Type B pancreatic cell (in vitro differentiated cells): ENCODE results near the gene QSOX1. TPM values are rescaled to one million over a fixed set of nuclear protein-coding genes. Genes with fewer than 3 reads are reported as not detected.
A peak's percentile ranks its signal among the peaks of the same experiment; 100 is the strongest.

Source experiments
- DNase-seq: peaks from one replicate; pipeline ENCODE4 v3.0.0; 2021; ENCODE audit warnings: mixed read lengths; ENCODE audit not compliant: unreplicated experiment; ENCODE audit errors: extremely low spot score
- H3K27ac Mint-ChIP-seq: 2 replicates; pipeline ENCODE4 v1.8.0; 2021; ENCODE audit warnings: mild to moderate bottlenecking, mixed read lengths
- H3K27me3 Mint-ChIP-seq: 2 replicates; pipeline ENCODE4 v1.8.0; 2021; ENCODE audit warnings: mixed read lengths
- H3K36me3 Mint-ChIP-seq: 2 replicates; pipeline ENCODE4 v1.8.0; 2021; ENCODE audit warnings: mixed read lengths
- H3K4me1 Mint-ChIP-seq: one replicate; pipeline ENCODE4 v1.8.0; 2021; ENCODE audit warnings: mixed read lengths; ENCODE audit not compliant: unreplicated experiment
- H3K4me3 Mint-ChIP-seq: 2 replicates; pipeline ENCODE4 v1.8.0; 2021; ENCODE audit warnings: mild to moderate bottlenecking, mixed read lengths
- H3K9me3 Mint-ChIP-seq: 2 replicates; pipeline ENCODE4 v1.8.0; 2021; ENCODE audit warnings: mixed read lengths
- CTCF ChIP-seq: fragments of 200-600 bp; sonication (generic); conservative IDR thresholded peaks from 2 replicates; pipeline ENCODE4 v1.5.0; 2021; ENCODE audit warnings: antibody characterized with exemption, mild to moderate bottlenecking
- total RNA-seq: library from RNA; stranded (reverse); gene quantifications from 2 replicates; pipeline ENCODE4 v1.2.1, GENCODE V29; 2021; ENCODE audit warnings: low replicate concordance

QSOX1 gene
- total RNA-seq, 1 donor from 2014 or later, result 96.0 TPM

GRCh38 chr1:180234369-180235076, 79.9 kb downstream of the QSOX1 start:
- peak overlapping the region; percentile 80 for H3K4me3 Mint-ChIP-seq

GRCh38 chr1:180235077-180235501, 80.4 kb downstream of the QSOX1 start:
- DNase-seq, result no peak
- no peaks in the 10 kb centered on the region for H3K36me3 Mint-ChIP-seq
- peaks cover 14% of the 10 kb centered on the region for H3K4me1 Mint-ChIP-seq
- H3K4me3 Mint-ChIP-seq, result peak overlapping the region; percentile 80
- H3K27me3 Mint-ChIP-seq, result peaks cover 99% of the 10 kb centered on the region
- H3K27ac Mint-ChIP-seq, result no peak overlapping the region
- no peak for TF ChIP-seq CTCF
- H3K9me3 Mint-ChIP-seq, result no peaks in the 10 kb centered on the region

More at GRCh38 chr1:180234369-180235076, 79.9 kb downstream of the QSOX1 start:
- peaks cover 14% of the 10 kb centered on the region for H3K4me1 Mint-ChIP-seq
- no peaks in the 10 kb centered on the region for H3K9me3 Mint-ChIP-seq
- DNase-seq, result no peak
- peaks cover 93% of the 10 kb centered on the region for H3K27me3 Mint-ChIP-seq
- H3K36me3 Mint-ChIP-seq, result no peaks in the 10 kb centered on the region
- no peak overlapping the region for H3K27ac Mint-ChIP-seq
- TF ChIP-seq CTCF, result no peak

- TF ChIP-seq CTCF, result no peak
- H3K27me3 Mint-ChIP-seq, result peaks cover 100% of the 10 kb centered on the region
- H3K9me3 Mint-ChIP-seq, result no peaks in the 10 kb centered on the region
- H3K36me3 Mint-ChIP-seq, result no peaks in the 10 kb centered on the region
- DNase-seq, result no peak
- H3K4me3 Mint-ChIP-seq, result peak overlapping the region; percentile 80
- H3K27ac Mint-ChIP-seq, result no peak overlapping the region
- peaks cover 14% of the 10 kb centered on the region for H3K4me1 Mint-ChIP-seq
Measured at GRCh38 chr1:180235502-180236239, 81.0 kb downstream of the QSOX1 start.

GRCh38 chr1:180236698-180237509, 82.2 kb downstream of the QSOX1 start:
- TF ChIP-seq CTCF, result no peak
- H3K4me3 Mint-ChIP-seq, result peak overlapping the region; percentile 39
- no peaks in the 10 kb centered on the region for H3K9me3 Mint-ChIP-seq
- H3K27ac Mint-ChIP-seq, result no peak overlapping the region
- DNase-seq, result no peak
- peaks cover 14% of the 10 kb centered on the region for H3K4me1 Mint-ChIP-seq
- peaks cover 100% of the 10 kb centered on the region for H3K27me3 Mint-ChIP-seq
- no peaks in the 10 kb centered on the region for H3K36me3 Mint-ChIP-seq

- no peaks in the 10 kb centered on the region for H3K9me3 Mint-ChIP-seq
- no peak overlapping the region for H3K4me3 Mint-ChIP-seq
Measured at GRCh38 chr1:180237869-180238476, 83.3 kb downstream of the QSOX1 start.

More at GRCh38 chr1:180237869-180238476, 83.3 kb downstream of the QSOX1 start:
- no peak overlapping the region for H3K27ac Mint-ChIP-seq
- peaks cover 14% of the 10 kb centered on the region for H3K4me1 Mint-ChIP-seq
- peaks cover 100% of the 10 kb centered on the region for H3K27me3 Mint-ChIP-seq
- no peaks in the 10 kb centered on the region for H3K36me3 Mint-ChIP-seq
- TF ChIP-seq CTCF, result no peak
- no peak for DNase-seq
